ENCODE measurements around the gene FAM237A.

FAM237A gene

DNA sequence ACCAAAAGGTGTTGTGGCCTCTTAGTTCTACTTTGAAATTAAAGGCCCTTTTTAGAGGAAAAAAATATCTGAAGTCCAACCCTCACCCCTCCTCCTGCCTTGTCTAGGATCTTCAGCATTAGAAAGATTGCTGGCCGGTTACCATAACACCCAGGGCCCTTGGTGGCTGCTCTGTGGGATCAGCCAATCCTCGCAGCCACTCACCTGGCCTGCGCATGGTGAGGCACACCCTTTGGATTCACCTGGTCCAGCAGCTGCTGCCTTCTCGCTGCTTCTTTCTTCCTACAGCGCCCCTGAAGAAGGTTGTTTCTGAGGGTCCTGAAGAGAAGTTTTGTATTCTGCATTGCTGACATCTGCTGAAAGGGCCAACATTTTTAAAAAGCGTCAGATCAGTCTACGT lies 50.7 kb downstream of the FAM237A start:
- DNase-seq, result no peak

DNA sequence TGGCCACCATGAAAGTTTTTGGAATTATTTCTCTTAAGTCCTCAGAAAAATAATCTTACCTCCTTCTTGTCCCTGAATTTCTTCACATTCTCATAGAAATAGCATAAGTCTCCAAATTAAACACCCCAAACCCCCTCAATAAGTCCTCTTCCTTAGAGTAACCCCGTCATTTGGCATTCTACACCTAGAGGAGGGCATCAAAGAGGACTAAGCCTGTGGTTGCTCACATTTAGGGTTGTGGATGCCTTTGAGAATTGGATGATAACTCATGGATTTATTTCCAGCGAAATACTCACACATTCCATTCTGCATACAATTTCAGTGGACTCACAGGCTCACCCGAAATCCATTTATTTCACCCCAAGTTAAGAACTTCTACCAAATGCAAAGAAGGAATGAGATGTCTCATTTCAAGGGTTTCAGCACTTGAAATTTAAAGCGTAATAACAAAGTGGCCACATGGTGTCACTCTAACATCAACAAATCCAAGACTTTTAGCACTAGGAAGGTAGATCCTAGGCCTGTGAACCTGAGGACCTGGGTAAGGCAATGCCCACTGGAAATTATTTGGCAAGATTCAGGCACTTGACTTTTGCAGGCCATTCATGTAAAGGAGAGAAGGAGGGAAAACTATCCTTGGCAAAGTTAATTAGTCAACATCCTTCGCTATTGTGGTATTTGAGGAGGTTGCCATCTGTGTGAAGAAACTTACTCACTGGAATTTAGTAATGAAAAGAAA lies 51.3 kb downstream of the FAM237A start:
- DNase-seq, result no peak

DNA sequence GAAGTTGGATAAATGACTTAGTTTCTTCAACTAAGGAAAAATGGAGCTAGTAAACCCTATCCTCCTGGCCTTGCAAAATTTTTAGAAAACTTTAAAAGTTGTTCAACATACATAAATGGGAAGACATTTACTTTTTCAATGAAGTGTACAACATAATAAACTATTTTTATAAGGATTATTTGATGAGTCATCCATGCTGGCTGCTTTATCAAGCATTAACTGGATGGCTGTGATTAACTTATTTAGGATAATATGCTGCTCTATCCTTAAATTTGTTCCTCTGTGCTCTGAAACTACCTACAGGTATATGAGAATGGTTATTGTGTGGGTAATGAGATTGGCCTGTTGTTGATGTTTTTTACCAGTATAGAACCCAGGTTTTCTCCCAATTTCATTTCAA lies 54.6 kb downstream of the FAM237A start:
- no peak for DNase-seq

DNA sequence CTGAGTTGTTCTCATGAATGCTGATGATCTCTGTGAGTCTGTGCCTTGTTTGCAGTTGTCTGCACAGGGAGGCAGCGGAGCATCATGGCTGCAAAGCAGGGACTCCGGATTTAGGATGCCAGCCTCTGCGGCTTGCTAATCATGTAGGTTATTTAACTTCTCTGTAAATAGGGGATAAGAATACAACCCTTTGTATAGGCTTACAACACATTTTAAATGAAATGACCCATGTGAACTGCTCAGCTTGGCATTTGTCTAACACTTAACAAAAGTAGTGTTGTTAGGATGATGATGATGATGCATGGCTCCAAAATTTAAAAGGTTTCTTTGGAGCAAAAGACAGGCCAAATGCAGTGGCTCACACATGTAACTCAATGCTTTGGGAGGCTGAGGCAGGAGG lies 56.5 kb downstream of the FAM237A start:
- DNase-seq, result no peak

Measured in activated T-cell treated with anti-CD3 and anti-CD28 coated beads, Interleukin-2, amount 50 U/mL, for 1 hour (primary cell).